ENCODE measurements around the gene ZNF845. TPM values are rescaled to one million over a fixed set of nuclear protein-coding genes. Genes with fewer than 3 reads are reported as not detected.
A peak's percentile ranks its signal among the peaks of the same experiment; 100 is the strongest.

ZNF845 gene
- polyA plus RNA-seq, 3 donors, result 0.51 to 3.6 (median 2.6) TPM

- H3K4me3 Mint-ChIP-seq, result no peak overlapping the region
- WGBS (ENCODE audit: insufficient coverage), result no CpG with 5 or more reads among the region's 1 CpG
- H3K9me3 Mint-ChIP-seq, result peaks cover 48 to 90% (median 77%) of the 10 kb centered on the region in 7 donors
- Histone ChIP-seq H3K9ac (ENCODE audit: insufficient read depth, low read length, poor library complexity, severe bottlenecking) (no peak overlapping the region), H2AFZ (ENCODE audit: insufficient read depth, low read depth, low read length, poor library complexity, severe bottlenecking) (no peak overlapping the region), H3K4me3 (replicated peaks in 1 of 3; ENCODE audit: low read depth in 2 of 3, low read length in 3 of 3) (no peak overlapping the region), H3K27ac (ENCODE audit: low read depth in 1 of 2, low read length in 2 of 2) (no peak overlapping the region), H3K4me1 (ENCODE audit: control insufficient read depth in 1 of 2, insufficient read depth in 2 of 2, low read length in 2 of 2) (no peaks in the 10 kb centered on the region), H3K4me2 (replicated peaks; ENCODE audit: extremely low read depth, low read length, poor library complexity, severe bottlenecking) (no peak overlapping the region), H3K27me3 (ENCODE audit: control insufficient read depth in 2 of 2, insufficient read depth in 2 of 2, low read length in 2 of 2) (no peaks in the 10 kb centered on the region), H3K36me3 (replicated peaks in 1 of 2; ENCODE audit: control insufficient read depth in 1 of 2, insufficient read depth in 2 of 2, low read length in 2 of 2) (peaks cover 32 to 71% of the 10 kb centered on the region in 2 donors), H3K9me3 (replicated peaks in 1 of 2; ENCODE audit: control insufficient read depth in 1 of 2, insufficient read depth in 1 of 2, low read length in 2 of 2) (peaks cover 77% of the 10 kb centered on the region in 2 donors), H4K20me1 (ENCODE audit: insufficient read depth, low read length) (no peaks in the 10 kb centered on the region), H3K79me2 (ENCODE audit: insufficient read depth, low read length) (no peaks in the 10 kb centered on the region)
- H3K27ac Mint-ChIP-seq, result no peak overlapping the region
- TF ChIP-seq CTCF (IDR thresholded peaks at IDR 0.05), result no peak
- no peak for DNase-seq
- intact Hi-C loops (cut with micrococcal nuclease), result no loop called here
- peaks cover 0 to 4% (median 3%) of the 10 kb centered on the region in 3 donors for H3K27me3 Mint-ChIP-seq (ENCODE audit: low read depth in 3 of 3)
- no peaks in the 10 kb centered on the region for H3K4me1 Mint-ChIP-seq
- peaks cover 67 to 86% of the 10 kb centered on the region in 2 donors for H3K36me3 Mint-ChIP-seq
Measured at GRCh38 chr19:53374743-53375142, 41.2 kb downstream of the ZNF845 start.

DNA sequence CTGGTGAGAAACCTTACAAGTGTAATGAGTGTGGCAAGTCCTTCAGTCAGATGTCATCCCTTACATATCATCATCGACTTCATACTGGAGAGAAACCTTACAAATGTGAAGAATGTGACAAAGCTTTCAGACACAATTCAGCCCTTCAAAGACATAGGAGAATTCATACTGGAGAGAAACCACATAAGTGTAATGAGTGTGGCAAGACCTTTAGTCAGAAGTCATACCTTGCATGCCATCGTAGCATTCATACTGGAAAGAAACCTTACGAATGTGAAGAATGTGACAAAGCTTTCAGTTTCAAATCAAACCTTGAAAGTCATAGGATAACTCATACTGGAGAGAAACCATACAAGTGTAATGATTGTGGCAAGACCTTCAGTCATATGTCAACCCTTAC is 47.8 kb downstream of the ZNF845 start:
- H3K4me1 ChIP-seq (ENCODE audit: control insufficient read depth in 1 of 2, insufficient read depth in 2 of 2, low read length in 2 of 2), result no peaks in the 10 kb centered on the region
- Mint-ChIP-seq H3K4me1 (no peaks in the 10 kb centered on the region), H3K27ac (no peak overlapping the region), H3K36me3 (peaks cover 44 to 55% of the 10 kb centered on the region in 2 donors), H3K4me3 (no peak overlapping the region), H3K27me3 (ENCODE audit: low read depth in 3 of 3) (no peaks in the 10 kb centered on the region), H3K9me3 (peaks cover 65 to 96% (median 90%) of the 10 kb centered on the region in 7 donors)
- no CpG with 5 or more reads among the region's 3 CpGs for WGBS (ENCODE audit: insufficient coverage)
- H3K79me2 ChIP-seq (ENCODE audit: insufficient read depth, low read length), result no peaks in the 10 kb centered on the region
- no peak overlapping the region for H2AFZ ChIP-seq (ENCODE audit: insufficient read depth, low read depth, low read length, poor library complexity, severe bottlenecking)
- no peak for DNase-seq
- no peak overlapping the region for H3K4me2 ChIP-seq (replicated peaks; ENCODE audit: extremely low read depth, low read length, poor library complexity, severe bottlenecking)
- no peak for TF ChIP-seq CTCF (IDR thresholded peaks at IDR 0.05)
- H3K36me3 ChIP-seq (replicated peaks in 1 of 2; ENCODE audit: control insufficient read depth in 1 of 2, insufficient read depth in 2 of 2, low read length in 2 of 2), result peaks cover 22 to 55% of the 10 kb centered on the region in 2 donors
- intact Hi-C loops (cut with micrococcal nuclease), result no loop called here
- no peaks in the 10 kb centered on the region for H3K27me3 ChIP-seq (ENCODE audit: control insufficient read depth in 2 of 2, insufficient read depth in 2 of 2, low read length in 2 of 2)
- H3K27ac ChIP-seq (ENCODE audit: low read depth in 1 of 2, low read length in 2 of 2), result no peak overlapping the region
- no peak overlapping the region for H3K9ac ChIP-seq (ENCODE audit: insufficient read depth, low read length, poor library complexity, severe bottlenecking)
- H3K9me3 ChIP-seq (replicated peaks in 1 of 2; ENCODE audit: control insufficient read depth in 1 of 2, insufficient read depth in 1 of 2, low read length in 2 of 2), result peaks cover 53 to 98% of the 10 kb centered on the region in 2 donors
- peak overlapping the region in 1 of 3 experiments; percentile 10 for H3K4me3 ChIP-seq (replicated peaks in 1 of 3; ENCODE audit: low read depth in 2 of 3, low read length in 3 of 3)
- H4K20me1 ChIP-seq (ENCODE audit: insufficient read depth, low read length), result no peaks in the 10 kb centered on the region
